HG03378 (cell line): ENCODE data around the gene VPS54.

ENCODE experiments used
- ATAC-seq: cut with Tn5 transposase; IDR thresholded peaks from one replicate; pipeline ENCODE4 v1.9.1; 2021; ENCODE audit warnings: mild to moderate bottlenecking, moderate library complexity; ENCODE audit not compliant: unreplicated experiment

The VPS54 gene

GRCh38 chr2:63875559-63876245, 143.5 kb downstream of the VPS54 start:
- ATAC-seq = no peak

DNA sequence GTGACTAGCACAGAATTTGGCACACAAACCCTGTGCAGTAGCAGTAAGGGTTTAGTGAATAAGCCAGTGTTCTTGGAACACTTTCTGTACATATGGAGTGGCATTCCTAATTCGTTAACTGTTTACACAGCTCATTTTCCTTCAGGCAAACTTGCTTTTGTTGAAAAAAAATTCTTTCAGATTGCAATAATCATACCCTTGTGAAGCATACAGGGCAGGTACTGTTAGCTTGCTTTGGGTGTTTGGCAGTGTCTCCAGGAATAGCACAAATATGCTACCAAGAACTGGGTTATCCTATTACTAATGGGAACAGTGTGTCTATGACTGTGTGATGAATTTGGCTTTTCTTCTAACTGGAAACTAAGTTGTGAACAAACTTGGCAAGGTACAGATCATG, 144.1 kb downstream of the VPS54 start:
- ATAC-seq = no peak

- ATAC-seq = no peak
Observed at GRCh38 chr2:63874204-63875130, 144.8 kb downstream of the VPS54 start.

- no peak for ATAC-seq
Observed at GRCh38 chr2:63872571-63873328, 146.5 kb downstream of the VPS54 start.

GRCh38 chr2:63871864-63872263, 147.4 kb downstream of the VPS54 start:
- ATAC-seq = no peak

- ATAC-seq = no peak
Observed at GRCh38 chr2:63870679-63871078, 148.5 kb downstream of the VPS54 start.

DNA sequence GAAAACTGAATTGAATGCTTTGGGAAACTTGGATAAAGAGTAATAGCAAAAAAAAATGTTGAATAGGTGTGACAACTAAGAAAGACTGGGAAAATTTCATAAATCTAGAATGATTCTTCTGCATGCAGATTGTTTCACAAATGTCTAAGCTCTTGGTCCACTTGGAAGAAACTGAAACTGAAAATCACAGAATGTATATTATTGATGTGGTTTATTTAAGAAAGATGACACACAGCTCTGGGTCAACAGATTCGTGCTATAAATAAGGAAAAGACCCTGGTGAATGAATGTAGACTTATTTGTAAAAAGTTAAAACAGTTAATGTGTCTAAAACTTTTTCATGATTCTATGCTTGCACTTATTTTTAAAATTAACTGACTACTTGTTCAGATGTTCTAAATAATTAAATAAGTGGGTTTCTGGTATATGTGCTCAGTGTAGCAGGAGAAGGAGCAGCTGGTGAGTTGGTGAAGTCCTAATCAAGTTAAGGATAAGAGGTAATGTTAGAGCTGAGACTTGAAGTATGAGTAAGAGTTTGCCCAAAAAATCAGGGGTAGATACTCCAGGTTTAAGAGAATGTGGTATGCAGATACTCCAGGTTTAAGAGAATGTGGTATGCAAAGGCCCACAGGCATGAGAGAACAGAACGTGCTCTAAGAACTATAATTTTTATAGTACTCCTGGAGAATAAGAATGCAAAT, 153.1 kb downstream of the VPS54 start:
- peak; percentile 56 for ATAC-seq

- ATAC-seq = no peak
Observed at GRCh38 chr2:63865159-63865799, 153.9 kb downstream of the VPS54 start.

GRCh38 chr2:63863707-63864106, 155.5 kb downstream of the VPS54 start:
- ATAC-seq = no peak

- no peak for ATAC-seq
Observed at GRCh38 chr2:63862806-63863205, 156.4 kb downstream of the VPS54 start.

GRCh38 chr2:63861220-63861822, 157.9 kb downstream of the VPS54 start:
- no peak for ATAC-seq

DNA sequence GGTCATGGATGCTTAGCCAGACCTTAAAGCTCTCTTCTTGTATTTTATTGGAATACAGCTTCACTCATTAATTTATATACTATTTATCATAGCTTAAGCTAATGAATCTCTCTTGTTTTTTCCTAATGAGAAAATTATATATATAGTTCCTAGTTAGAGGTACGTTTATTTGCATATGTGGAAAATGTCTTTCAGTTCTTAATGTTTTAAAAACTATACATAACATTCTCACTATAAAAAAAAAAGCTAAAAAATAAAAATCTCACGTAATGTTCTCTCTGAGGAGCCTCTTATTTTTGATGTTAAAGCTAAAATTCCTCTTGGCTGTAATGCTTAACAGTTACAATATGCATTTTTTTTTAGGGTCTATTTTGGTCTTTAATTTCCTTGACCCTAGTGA, 160.9 kb downstream of the VPS54 start:
- no peak for ATAC-seq

- no peak for ATAC-seq
Observed at GRCh38 chr2:63856303-63856603, 163.0 kb downstream of the VPS54 start.

DNA sequence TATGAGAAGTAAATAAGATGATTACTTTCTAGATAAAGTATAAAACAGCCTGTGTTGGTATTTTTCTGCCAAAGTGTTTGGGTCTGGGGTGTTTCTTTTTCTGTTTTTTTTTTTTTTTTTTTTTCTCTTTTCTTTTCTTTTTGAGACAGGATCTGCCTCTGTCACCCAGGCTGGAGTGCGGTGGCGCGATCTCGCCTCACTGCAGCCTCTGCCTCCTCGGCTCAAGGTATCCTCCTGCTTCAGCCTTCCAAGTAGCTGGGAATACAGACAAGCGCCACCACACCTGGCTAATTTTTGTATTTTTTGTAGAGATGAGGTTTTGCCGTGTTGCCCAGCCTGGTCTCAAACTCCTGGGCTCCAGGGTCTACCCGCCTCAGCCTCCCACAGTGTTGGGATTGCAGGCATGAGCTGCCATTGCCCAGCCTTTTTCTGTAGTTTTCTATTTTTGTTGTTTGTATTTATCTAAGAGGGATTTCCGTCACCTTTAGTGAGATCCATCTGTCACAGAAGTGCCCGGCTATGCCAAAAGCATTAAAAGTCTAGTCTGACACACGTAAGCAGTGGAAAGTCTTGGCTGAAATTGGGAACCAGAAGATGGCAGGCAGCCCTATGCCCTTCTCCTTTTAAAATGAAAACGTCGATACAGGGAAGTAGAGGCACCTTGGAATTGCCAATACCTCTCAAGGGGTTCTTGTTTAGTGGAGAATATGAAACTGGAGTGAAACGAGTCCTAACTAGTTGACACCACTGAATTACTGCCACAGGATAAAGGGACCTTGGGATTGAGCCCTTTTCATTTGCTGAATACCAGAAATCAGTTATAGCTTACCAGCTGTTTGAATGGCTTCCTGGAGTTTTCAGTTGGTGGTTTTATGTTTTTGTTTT, 163.6 kb downstream of the VPS54 start:
- no peak for ATAC-seq

DNA sequence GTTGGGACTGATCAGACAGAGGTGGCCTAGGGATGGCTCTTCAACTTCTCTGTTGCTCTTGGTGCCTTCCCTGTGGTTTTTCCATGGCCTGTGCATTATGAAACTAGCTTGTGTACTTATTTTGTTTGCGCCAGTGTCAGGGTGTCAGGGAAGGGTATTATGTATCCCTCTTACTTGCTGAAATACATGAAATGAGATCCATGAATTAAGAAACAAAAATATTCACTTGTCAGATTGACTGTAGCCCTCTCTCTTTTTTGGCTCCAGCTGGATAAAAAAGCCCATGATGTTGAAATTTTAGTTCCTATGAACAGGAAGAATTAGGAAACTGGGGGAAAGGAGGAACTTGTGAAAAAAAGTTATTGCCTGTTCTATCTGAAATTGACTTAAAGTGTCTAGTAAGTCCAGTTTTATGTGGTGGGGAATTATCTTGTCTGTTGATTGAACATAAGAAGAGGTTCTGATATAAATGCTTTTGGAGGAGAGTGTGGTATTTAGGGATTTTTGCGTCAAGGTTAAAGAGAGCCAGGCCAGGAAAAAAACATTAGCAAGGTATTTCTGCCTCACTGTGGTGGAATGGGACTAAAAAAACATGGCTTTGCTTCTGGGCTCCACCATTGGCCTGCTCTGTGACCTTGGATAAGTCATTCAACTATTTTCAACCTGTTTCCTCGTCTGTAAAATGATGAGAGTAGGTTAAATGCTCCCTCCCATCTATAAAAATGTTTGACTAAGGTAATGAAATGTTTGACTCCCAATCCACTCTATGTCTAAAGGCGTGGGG, 165.5 kb downstream of the VPS54 start:
- no peak for ATAC-seq

DNA sequence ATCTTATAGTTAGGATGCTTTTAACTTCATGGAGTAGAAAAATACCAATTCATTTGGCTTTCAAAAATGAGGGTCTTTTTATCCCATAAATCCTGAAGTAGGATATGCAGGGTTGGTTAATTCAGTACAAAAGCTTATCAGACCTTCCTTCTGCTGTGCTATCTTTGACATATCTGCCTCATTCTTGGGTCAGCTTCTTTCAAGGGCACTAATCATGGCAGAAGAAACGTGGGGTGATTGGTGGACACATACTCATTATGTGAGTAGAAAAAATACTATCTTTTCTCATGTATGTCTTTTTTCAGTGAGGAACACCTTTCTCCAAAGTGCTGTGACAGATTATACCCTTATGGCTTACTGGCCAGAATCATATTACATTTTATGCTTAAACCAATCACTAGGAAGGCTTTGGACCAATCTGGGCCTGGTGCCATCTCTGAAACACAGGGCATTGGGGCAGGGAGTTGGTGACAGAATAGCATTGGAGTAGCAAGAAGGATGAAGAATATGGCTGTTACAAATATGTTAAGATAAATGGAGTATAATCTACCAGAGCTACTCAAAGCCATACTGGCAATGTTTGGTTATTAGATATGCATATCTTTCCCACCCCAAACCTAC, 167.4 kb downstream of the VPS54 start:
- ATAC-seq = no peak

- ATAC-seq = no peak
Observed at GRCh38 chr2:63850649-63851048, 168.6 kb downstream of the VPS54 start.

DNA sequence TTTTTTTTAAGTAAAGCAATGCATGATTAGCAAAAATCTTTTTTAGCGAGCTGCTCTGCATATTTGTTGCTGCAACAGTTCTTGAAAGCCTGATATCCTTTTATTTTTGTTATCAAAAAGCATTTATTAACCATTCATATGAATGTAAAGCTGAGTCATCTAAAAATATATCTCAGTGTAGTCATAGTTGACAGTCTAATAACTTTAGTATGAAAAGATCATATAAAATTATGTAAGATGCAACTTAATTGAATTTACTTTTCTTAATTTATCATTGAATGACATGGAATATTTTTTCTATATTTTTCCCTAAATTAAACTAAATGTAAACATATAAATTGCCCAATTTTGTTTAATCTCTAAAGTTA, 169.0 kb downstream of the VPS54 start:
- no peak for ATAC-seq
